Dermis blood vessel endothelial cell (primary cell): ENCODE data around the gene ITLN1. TPM values are rescaled to one million over a fixed set of nuclear protein-coding genes. Genes with fewer than 3 reads are reported as not detected.
"Not testable (repeated sequence)": the region's sequence is repeated elsewhere in the genome, so short reads cannot be mapped to it uniquely, and the experiment has no call there.

Experiments used
- DNase-seq: peaks from one replicate; pipeline ENCODE4 v3.0.0; 2010
- total RNA-seq: library from RNA; depleted of rRNA; stranded (reverse); fragments of >200 nt; gene quantifications from 2 replicates; pipeline ENCODE4 v1.2.3, GENCODE V29; 2014

The ITLN1 gene
- total RNA-seq, 1 donor from 2014 or later: not detected

- DNase-seq: no peak
These were observed 2.4 kb downstream of the ITLN1 start for GRCh38 chr1:160882582-160882981.

GRCh38 chr1:160881264-160881663 lies 3.7 kb downstream of the ITLN1 start:
- DNase-seq: not testable (repeated sequence)

GRCh38 chr1:160880216-160880615 lies 4.8 kb downstream of the ITLN1 start:
- no peak for DNase-seq

- DNase-seq: no peak
These were observed 5.9 kb downstream of the ITLN1 start for GRCh38 chr1:160879056-160879455.

GRCh38 chr1:160877221-160877620 lies 7.8 kb downstream of the ITLN1 start:
- no peak for DNase-seq

GRCh38 chr1:160876311-160876710 lies 8.7 kb downstream of the ITLN1 start:
- DNase-seq: no peak

GRCh38 chr1:160875591-160875990 lies 9.4 kb downstream of the ITLN1 start:
- not testable (repeated sequence) for DNase-seq

- DNase-seq: no peak
These were observed 10.0 kb downstream of the ITLN1 start for GRCh38 chr1:160874935-160875334.

- DNase-seq: no peak
These were observed 16.8 kb downstream of the ITLN1 start for GRCh38 chr1:160868141-160868540.

GRCh38 chr1:160867651-160868050 lies 17.3 kb downstream of the ITLN1 start:
- DNase-seq: not testable (repeated sequence)

- DNase-seq: no peak
These were observed 18.2 kb downstream of the ITLN1 start for GRCh38 chr1:160866695-160867260.

GRCh38 chr1:160866001-160866694 lies 18.8 kb downstream of the ITLN1 start:
- no peak for DNase-seq

- no peak for DNase-seq
These were observed 19.6 kb downstream of the ITLN1 start for GRCh38 chr1:160865337-160865736.

- no peak for DNase-seq
These were observed 20.8 kb downstream of the ITLN1 start for GRCh38 chr1:160864173-160864572.

- DNase-seq: no peak
These were observed 21.2 kb downstream of the ITLN1 start for GRCh38 chr1:160863774-160864131.

- no peak for DNase-seq
These were observed 21.8 kb downstream of the ITLN1 start for GRCh38 chr1:160863061-160863773.

GRCh38 chr1:160862203-160863060 lies 22.5 kb downstream of the ITLN1 start, which contains the start of gene CD244:
Gene CD244, minus strand, starts transcription at chr1:160862887. Its CDS starts 210 bp downstream, at chr1:160862677.
- DNase-seq: no peak

- no peak for DNase-seq
These were observed 24.0 kb downstream of the ITLN1 start for GRCh38 chr1:160860840-160861505.

- DNase-seq: no peak
These were observed 25.8 kb downstream of the ITLN1 start for GRCh38 chr1:160859166-160859565.

GRCh38 chr1:160858507-160858906 lies 26.5 kb downstream of the ITLN1 start:
- no peak for DNase-seq

GRCh38 chr1:160858097-160858496 lies 26.9 kb downstream of the ITLN1 start:
- DNase-seq: no peak
